GM13977 (cell line): ENCODE data around the gene RAD52.

Experiments used
- DNase-seq: peaks from one replicate; pipeline ENCODE4 v3.0.0; 2012; ENCODE audit warnings: low spot score
- CTCF ChIP-seq: IDR thresholded peaks from 2 replicates; pipeline ENCODE4 v1.5.1; 2012; ENCODE audit warnings: mild to moderate bottlenecking, control low read depth; ENCODE audit not compliant: insufficient read depth; ENCODE audit errors: extremely low read depth, missing control alignments
- in situ Hi-C: fragments of 300-500 bp; cut with MboI; formaldehyde crosslinking; loops from one replicate; pipeline ENCODE4 v1.12.0; 2022; ENCODE audit warnings: low sequenced_read_pairs, low pct_unique_long_range_greater_than_20kb, mixed read lengths, inconsistent platforms; ENCODE audit not compliant: unreplicated experiment

RAD52 gene

GRCh38 chr12:967641-968040, 18.1 kb upstream of the RAD52 start:
- in situ Hi-C loops: no loop called here
- TF ChIP-seq CTCF: no peak
- no peak for DNase-seq

GRCh38 chr12:966724-967123, 17.2 kb upstream of the RAD52 start:
- no peak for DNase-seq
- in situ Hi-C loops: no loop called here
- TF ChIP-seq CTCF: no peak

- in situ Hi-C loops: no loop called here
- peak; percentile 68 for DNase-seq
- TF ChIP-seq CTCF: no peak
Observed at GRCh38 chr12:958588-959123, 9.2 kb upstream of the RAD52 start.

GRCh38 chr12:955939-956338, 6.4 kb upstream of the RAD52 start:
- in situ Hi-C loops: no loop called here
- no peak for DNase-seq
- TF ChIP-seq CTCF: no peak

- no peak for DNase-seq
- in situ Hi-C loops: no loop called here
- no peak for TF ChIP-seq CTCF
Observed at GRCh38 chr12:954741-955140, 5.2 kb upstream of the RAD52 start.

- in situ Hi-C loops: no loop called here
- DNase-seq: no peak
- TF ChIP-seq CTCF: no peak
Observed at GRCh38 chr12:953776-954175, 4.3 kb upstream of the RAD52 start.

GRCh38 chr12:951176-951575, 1.7 kb upstream of the RAD52 start:
- no peak for TF ChIP-seq CTCF
- in situ Hi-C loops: no loop called here
- DNase-seq: no peak
